ENCODE measurements around the gene TMEM260. TPM values are rescaled to one million over a fixed set of nuclear protein-coding genes. Genes with fewer than 3 reads are reported as not detected.

The TMEM260 gene
- total RNA-seq, 2 donors from 2014 or later: 12.1 to 22.6 TPM

- H3K9me3 ChIP-seq: no peaks in the 10 kb centered on the region
- 20% methylated on average over 2 of the region's 2 CpGs for WGBS
- DNase-seq (ENCODE audit: low spot score): no peak
- intact Hi-C loops (cut with DNase I): no loop called here
- no peak for TF ChIP-seq POLR2A (IDR thresholded peaks at IDR 0.05)
- no peak for TF ChIP-seq CTCF (IDR thresholded peaks at IDR 0.05)
- no peaks in the 10 kb centered on the region for H3K4me1 ChIP-seq (replicated peaks)
- no peak overlapping the region for H3K4me3 ChIP-seq
- no peaks in the 10 kb centered on the region for H3K36me3 ChIP-seq
- no peak overlapping the region for H3K27ac ChIP-seq
- H3K27me3 ChIP-seq (replicated peaks; ENCODE audit: insufficient read depth): no peaks in the 10 kb centered on the region
Observed at GRCh38 chr14:56561606-56562005, 18.0 kb upstream of the TMEM260 start.

DNA sequence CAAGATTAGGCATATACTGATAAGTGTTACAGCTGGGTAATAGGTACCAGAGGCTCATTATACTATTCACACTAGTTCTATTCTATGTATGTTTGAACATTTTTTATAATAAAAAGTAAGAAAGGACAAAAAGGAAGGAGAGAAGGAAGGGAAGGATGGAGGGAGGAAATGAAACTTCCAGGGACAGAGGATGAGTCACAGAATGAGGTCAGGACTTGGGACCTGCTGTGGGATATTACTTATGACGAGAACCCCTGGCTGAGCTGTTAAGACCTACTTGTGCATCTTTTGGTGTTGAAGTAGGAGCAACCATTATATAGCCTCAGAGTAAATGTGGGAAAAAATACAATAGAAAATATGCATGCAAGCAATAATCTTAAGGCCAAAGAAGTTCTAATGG lies 16.7 kb upstream of the TMEM260 start:
- TF ChIP-seq CTCF (IDR thresholded peaks at IDR 0.05) (no peak), POLR2A (IDR thresholded peaks at IDR 0.05) (no peak), POLR2AphosphoS5 (IDR thresholded peaks at IDR 0.05) (no peak)
- Histone ChIP-seq H3K4me3 (no peak overlapping the region), H3K4me1 (replicated peaks) (no peaks in the 10 kb centered on the region), H3K27ac (no peak overlapping the region), H3K36me3 (no peaks in the 10 kb centered on the region), H3K9me3 (no peaks in the 10 kb centered on the region), H3K27me3 (replicated peaks; ENCODE audit: insufficient read depth) (no peaks in the 10 kb centered on the region)
- intact Hi-C loops (cut with DNase I): no loop called here
- no peak for DNase-seq (ENCODE audit: low spot score)
- WGBS: 87% methylated on average over 1 of the region's 1 CpG

DNA sequence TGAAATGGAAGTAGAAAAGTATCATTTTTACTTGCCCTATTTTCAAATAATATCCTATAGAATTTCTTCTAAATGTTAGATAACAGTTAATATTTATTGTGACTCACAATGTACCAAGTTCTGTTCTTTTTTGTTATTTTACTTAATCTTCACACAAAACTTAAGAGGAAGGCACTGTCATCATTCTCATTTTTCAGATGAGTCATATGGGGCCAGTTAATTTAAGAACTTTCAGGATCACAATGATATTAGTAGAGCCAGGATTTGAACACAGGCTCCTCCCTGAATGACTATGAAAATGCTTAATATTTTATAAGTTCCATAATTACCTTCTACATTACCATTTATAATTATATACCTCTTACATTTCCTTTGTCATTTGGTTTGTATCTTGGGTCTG lies 10.4 kb upstream of the TMEM260 start:
- Histone ChIP-seq H3K27me3 (replicated peaks; ENCODE audit: insufficient read depth) (no peaks in the 10 kb centered on the region), H3K4me3 (no peak overlapping the region), H3K4me1 (replicated peaks) (no peaks in the 10 kb centered on the region), H3K9me3 (no peaks in the 10 kb centered on the region), H3K36me3 (no peaks in the 10 kb centered on the region), H3K27ac (no peak overlapping the region)
- DNase-seq (ENCODE audit: low spot score): no peak
- TF ChIP-seq POLR2A (IDR thresholded peaks at IDR 0.05) (no peak), POLR2AphosphoS5 (IDR thresholded peaks at IDR 0.05) (no peak), CTCF (IDR thresholded peaks at IDR 0.05) (no peak)
- intact Hi-C loops (cut with DNase I): no loop called here

GRCh38 chr14:56570295-56570694 lies 9.3 kb upstream of the TMEM260 start:
- no peak overlapping the region for H3K27ac ChIP-seq
- no peaks in the 10 kb centered on the region for H3K9me3 ChIP-seq
- H3K27me3 ChIP-seq (replicated peaks; ENCODE audit: insufficient read depth): no peaks in the 10 kb centered on the region
- H3K36me3 ChIP-seq: no peaks in the 10 kb centered on the region
- TF ChIP-seq POLR2A (IDR thresholded peaks at IDR 0.05) (no peak), CTCF (IDR thresholded peaks at IDR 0.05) (no peak), POLR2AphosphoS5 (IDR thresholded peaks at IDR 0.05) (no peak)
- intact Hi-C loops (cut with DNase I): no loop called here
- H3K4me3 ChIP-seq: no peak overlapping the region
- no peaks in the 10 kb centered on the region for H3K4me1 ChIP-seq (replicated peaks)
- 83% methylated on average over 1 of the region's 1 CpG for WGBS
- DNase-seq (ENCODE audit: low spot score): no peak

GRCh38 chr14:56580221-56580711 lies 668 bp downstream of the TMEM260 start:
- DNase-seq (ENCODE audit: low spot score): no peak
- Histone ChIP-seq H3K27me3 (replicated peaks; ENCODE audit: insufficient read depth) (no peaks in the 10 kb centered on the region), H3K36me3 (no peaks in the 10 kb centered on the region), H3K4me3 (peak overlapping the region; percentile 91 to 100), H3K27ac (peak overlapping the region; percentile 78 to 80), H3K9me3 (no peaks in the 10 kb centered on the region), H3K4me1 (replicated peaks) (peaks cover 3% of the 10 kb centered on the region)
- 3% methylated on average over 10 of the region's 10 CpGs for WGBS
- TF ChIP-seq CTCF (IDR thresholded peaks at IDR 0.05) (no peak), POLR2AphosphoS5 (IDR thresholded peaks at IDR 0.05) (no peak), POLR2A (IDR thresholded peaks at IDR 0.05) (no peak)
- intact Hi-C loops (cut with DNase I): no loop called here

All from prostate gland (tissue), 2 donors.